ENCODE measurements around the gene RTKN. TPM values are rescaled to one million over a fixed set of nuclear protein-coding genes. Genes with fewer than 3 reads are reported as not detected.

The RTKN gene
- total and polyA plus RNA-seq, 10 of the 15 experiments (the other 5 are each of a cell fraction or from before 2014, with no cell fraction given) = 0.50 to 12.3 (median 5.4) TPM

GRCh38 chr2:74482801-74483674, 41.3 kb upstream of the RTKN start, which contains the start of the genes CCDC142 and TTC31:
CCDC142 (minus strand) TSS chr2:74482998; CDS start chr2:74482837, 161 bp downstream.
TTC31 (plus strand) TSS chr2:74483081; CDS start chr2:74483096, 15 bp downstream.
- SMC1A ChIA-PET (ENCODE audit: uncharacterized antibody, unreplicated experiment) = interaction anchor here (0.8 to 5.7 kb wide), 18 partner anchors 10 to 158 kb away, joined by 3 to 128 read pairs (median 5); partner anchors contain the start of genes INO80B, MRPL53 and WBP1
- intact Hi-C loops (cut with micrococcal nuclease; ENCODE audit: unreplicated experiment) (loop anchor here (1.0 to 2.0 kb wide), 6 partner anchors 20 to 104 kb away; partner anchors contain the start of gene WBP1), in situ Hi-C loops (cut with MboI) (loop anchor here (10.0 kb wide), 1 partner anchor 102 kb away; no protein-coding TSS in a partner anchor)
- CTCF ChIA-PET = interaction anchor here (0.7 to 19.4 kb wide), 31 partner anchors 9 to 588 kb away, joined by 3 to 280 read pairs (median 4); partner anchors contain the start of genes AUP1, C2orf81, DQX1 and HTRA2
- POLR2A ChIA-PET = interaction anchor here (0.6 to 3.6 kb wide), 12 partner anchors 9 to 108 kb away, joined by 3 to 44 read pairs (median 8); partner anchors contain the start of genes AUP1, HTRA2, INO80B and MRPL53
- Histone ChIP-seq H3K4me2 (ENCODE audit: control insufficient read depth, insufficient read depth) (peak within 1 kb of the TSS; percentile 96), H3K9me3 (replicated peaks; ENCODE audit: control insufficient read depth, insufficient read depth, low read length) (no peaks in the 10 kb centered on the region), H3K36me3 (ENCODE audit: control insufficient read depth in 2 of 2, insufficient read depth in 2 of 2, low read length in 1 of 2) (no peaks in the 10 kb centered on the region; a peak in 1 of 4 replicates), H3K4me3 (peak within 1 kb of the TSS; percentile 97), H4K20me1 (ENCODE audit: control insufficient read depth, insufficient read depth) (no peaks in the 10 kb centered on the region; the same call in 1 of the 2 replicates), H2AFZ (ENCODE audit: control insufficient read depth, low read depth, low read length) (peak within 1 kb of the TSS; percentile 100), H3K4me1 (ENCODE audit: control insufficient read depth, insufficient read depth, low read length) (peaks cover 13% of the 10 kb centered on the region), H3K9ac (ENCODE audit: control insufficient read depth, insufficient read depth, low read length) (peak within 1 kb of the TSS; percentile 91), H3K27ac (ENCODE audit: control insufficient read depth, insufficient read depth) (peak within 1 kb of the TSS; percentile 96), H3K79me2 (ENCODE audit: control insufficient read depth, insufficient read depth, low read length) (peaks cover 27% of the 10 kb centered on the region), H3K27me3 (replicated peaks in 1 of 2; ENCODE audit: control insufficient read depth in 2 of 2, insufficient read depth in 2 of 2, low read length in 1 of 2) (no peaks in the 10 kb centered on the region; a peak in 1 of 4 replicates)
- FAIRE-seq (peak; percentile 96), DNase-seq (ENCODE audit: low read depth, low spot score) (peak; percentile 89), ATAC-seq (peak; percentile 95)
- RAD21 ChIA-PET (ENCODE audit: unreplicated experiment) = interaction anchor here (0.5 to 5.9 kb wide), 18 partner anchors 10 to 659 kb away, joined by 3 to 121 read pairs (median 4); partner anchors contain the start of genes AUP1, DQX1, HTRA2 and INO80B
- 1% methylated on average over 47 of the region's 50 CpGs for WGBS (ENCODE audit: insufficient coverage, insufficient replicate concordance, low lambda C conversion rate, missing lambda C conversion rate)
- BruUV-seq (replicated peaks) = TSS peak; percentile 97
- TF ChIP-seq MAX (IDR thresholded peaks at IDR 0.05; ENCODE audit: low read depth, low read length) (no peak; the same call in 1 of the 2 replicates), MLLT1 (IDR thresholded peaks at IDR 0.05) (no peak; the same call in 1 of the 2 replicates), SREBF1 (IDR thresholded peaks at IDR 0.05; ENCODE audit: low read length) (peak; percentile 79), HSF1 (IDR thresholded peaks at IDR 0.05; ENCODE audit: low read depth, low read length) (no peak), NR2C2 (IDR thresholded peaks at IDR 0.05; ENCODE audit: borderline replicate concordance, control insufficient read depth, insufficient read length, low read depth) (peak; percentile 80), BCLAF1 (IDR thresholded peaks at IDR 0.05) (no peak), FOXM1 (IDR thresholded peaks at IDR 0.05; ENCODE audit: low read depth, low read length) (no peak), JUNB (IDR thresholded peaks at IDR 0.05) (no peak), SP1 (IDR thresholded peaks at IDR 0.05; ENCODE audit: low read depth, low read length) (no peak), BCL3 (IDR thresholded peaks at IDR 0.05; ENCODE audit: borderline replicate concordance, insufficient read depth, low read depth, low read length, poor library complexity, severe bottlenecking) (no peak), BCL11A (IDR thresholded peaks at IDR 0.05; ENCODE audit: low read depth, low read length) (no peak)
